ENCODE measurements around the gene ZNHIT3. TPM values are rescaled to one million over a fixed set of nuclear protein-coding genes. Genes with fewer than 3 reads are reported as not detected.

ZNHIT3 gene
- total RNA-seq, 2 donors from 2014 or later: 29.0 to 31.6 TPM

- no peak for TF ChIP-seq CTCF (IDR thresholded peaks at IDR 0.05)
- H3K27ac ChIP-seq: no peak overlapping the region
- no peaks in the 10 kb centered on the region for H3K9me3 ChIP-seq
- intact Hi-C loops (cut with DNase I): no loop called here
- H3K4me3 ChIP-seq: no peak overlapping the region
- H3K4me1 ChIP-seq: no peaks in the 10 kb centered on the region
- peaks cover 14% of the 10 kb centered on the region for H3K27me3 ChIP-seq
- no peak overlapping the region for H3K9ac ChIP-seq (ENCODE audit: low read depth in 2 of 2, low read length in 2 of 2)
- H3K36me3 ChIP-seq: no peaks in the 10 kb centered on the region
- DNase-seq: no peak
These were observed 26.9 kb upstream of the ZNHIT3 start for GRCh38 chr17:36459601-36460000.

DNA sequence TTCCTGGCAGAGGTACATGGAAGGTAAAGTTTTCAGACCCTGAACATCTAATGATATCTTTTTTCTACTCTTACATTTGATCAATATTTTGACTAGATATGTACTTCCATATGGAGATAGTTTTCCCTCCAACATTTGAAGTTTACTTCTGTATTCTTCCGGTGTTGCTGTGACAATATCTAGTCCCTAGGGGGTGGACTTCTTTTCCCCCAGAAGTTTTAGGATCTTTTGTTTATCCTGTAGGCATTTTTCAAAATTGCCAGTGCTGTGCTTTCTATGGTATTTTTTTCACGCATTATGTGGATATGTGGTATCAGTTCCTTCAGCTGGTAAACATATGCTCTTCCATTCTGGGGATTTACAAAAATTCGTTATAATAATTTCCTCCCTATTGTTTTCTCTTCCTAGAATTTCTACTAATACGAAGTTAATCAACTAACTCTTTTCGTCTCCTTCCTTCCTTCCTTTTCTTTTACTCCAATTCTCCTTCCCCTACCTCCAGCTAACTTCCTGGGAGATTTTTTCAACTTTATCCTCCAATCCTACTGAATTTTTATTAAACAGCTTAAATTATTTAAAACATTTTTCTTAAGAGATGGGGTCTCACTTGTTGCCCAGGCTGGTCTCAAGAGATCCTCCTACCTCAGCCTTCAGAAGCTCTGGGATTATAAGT lies 26.1 kb upstream of the ZNHIT3 start:
- intact Hi-C loops (cut with DNase I): no loop called here
- Histone ChIP-seq H3K9me3 (no peaks in the 10 kb centered on the region), H3K36me3 (no peaks in the 10 kb centered on the region), H3K27ac (no peak overlapping the region), H3K4me1 (no peaks in the 10 kb centered on the region), H3K9ac (ENCODE audit: low read depth in 2 of 2, low read length in 2 of 2) (no peak overlapping the region), H3K4me3 (no peak overlapping the region), H3K27me3 (peaks cover 14% of the 10 kb centered on the region)
- TF ChIP-seq CTCF (IDR thresholded peaks at IDR 0.05): no peak
- DNase-seq: no peak

DNA sequence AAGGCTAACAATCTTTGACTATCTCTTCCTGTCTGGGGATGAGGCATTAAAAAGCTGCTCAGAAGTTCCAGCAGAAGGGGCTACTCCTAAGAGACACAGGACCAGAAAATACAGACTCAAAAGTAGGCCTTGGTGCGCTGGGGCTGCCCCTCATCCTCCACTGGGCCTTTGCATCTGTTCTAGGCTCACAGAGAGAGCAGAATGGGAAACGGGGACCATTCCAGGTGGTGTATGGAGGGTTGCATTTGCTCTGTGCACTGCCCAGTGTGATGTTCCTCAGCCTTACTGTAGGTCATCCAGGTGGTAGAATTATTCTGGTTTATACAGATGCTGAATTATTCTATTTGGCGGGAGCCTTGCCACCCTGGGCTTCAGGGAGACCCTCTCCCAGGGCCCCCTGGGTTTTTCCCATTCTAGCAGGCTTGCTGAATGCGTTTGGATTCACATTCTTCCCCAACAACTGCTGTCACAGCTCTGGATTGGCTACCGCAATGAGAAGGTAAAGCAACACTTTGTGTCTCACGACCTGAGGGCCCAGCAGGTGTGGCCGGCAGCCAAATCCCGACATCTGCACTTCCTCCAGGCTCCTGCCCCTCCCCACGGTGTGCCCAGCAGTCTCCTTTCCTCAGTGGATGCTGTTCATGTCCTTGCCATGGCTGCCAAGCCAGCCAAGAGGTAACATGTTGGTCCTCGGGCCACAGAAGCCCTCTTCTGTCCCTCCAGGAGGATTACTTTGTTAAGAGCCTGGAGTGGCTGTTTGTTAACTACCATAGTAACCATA lies 25.0 kb upstream of the ZNHIT3 start:
- Histone ChIP-seq H3K9ac (ENCODE audit: low read depth in 2 of 2, low read length in 2 of 2) (no peak overlapping the region), H3K36me3 (no peaks in the 10 kb centered on the region), H3K9me3 (no peaks in the 10 kb centered on the region), H3K27me3 (peaks cover 14% of the 10 kb centered on the region), H3K4me3 (no peak overlapping the region), H3K27ac (no peak overlapping the region), H3K4me1 (no peaks in the 10 kb centered on the region)
- TF ChIP-seq CTCF (IDR thresholded peaks at IDR 0.05): no peak
- intact Hi-C loops (cut with DNase I): no loop called here
- no peak for DNase-seq

- Histone ChIP-seq H3K9me3 (no peaks in the 10 kb centered on the region), H3K36me3 (no peaks in the 10 kb centered on the region), H3K27ac (no peak overlapping the region), H3K4me1 (no peaks in the 10 kb centered on the region), H3K27me3 (peaks cover 14% of the 10 kb centered on the region), H3K4me3 (no peak overlapping the region), H3K9ac (ENCODE audit: low read depth in 2 of 2, low read length in 2 of 2) (no peak overlapping the region)
- DNase-seq: peak; percentile 58
- TF ChIP-seq CTCF (IDR thresholded peaks at IDR 0.05): no peak
- intact Hi-C loops (cut with DNase I): no loop called here
These were observed 22.3 kb upstream of the ZNHIT3 start for GRCh38 chr17:36463916-36464764.

DNA sequence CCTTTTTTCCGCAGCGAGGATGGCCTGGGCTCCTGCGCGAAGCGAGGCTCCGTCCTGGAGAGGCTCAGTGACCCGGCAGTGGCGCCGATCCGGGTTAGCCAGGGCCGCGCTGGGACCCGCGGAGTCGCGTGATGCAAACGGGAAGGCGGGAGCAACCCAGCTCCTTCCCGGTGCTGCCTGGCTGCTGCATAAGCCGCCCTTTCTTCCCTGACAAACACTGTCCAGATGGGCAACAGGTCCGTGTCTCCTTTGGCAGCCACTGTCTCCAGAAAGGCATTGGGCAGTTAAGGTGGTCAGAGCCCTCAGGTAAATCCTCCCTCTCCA lies 21.8 kb upstream of the ZNHIT3 start:
- intact Hi-C loops (cut with DNase I): no loop called here
- Histone ChIP-seq H3K4me3 (no peak overlapping the region), H3K27ac (no peak overlapping the region), H3K9me3 (no peaks in the 10 kb centered on the region), H3K9ac (ENCODE audit: low read depth in 2 of 2, low read length in 2 of 2) (no peak overlapping the region), H3K4me1 (no peaks in the 10 kb centered on the region), H3K27me3 (peaks cover 14% of the 10 kb centered on the region), H3K36me3 (no peaks in the 10 kb centered on the region)
- no peak for DNase-seq
- TF ChIP-seq CTCF (IDR thresholded peaks at IDR 0.05): no peak
